K562 (cell line): Measurements from ENCODE around the gene ZNF717. TPM values are rescaled to one million over a fixed set of nuclear protein-coding genes. Genes with fewer than 3 reads are reported as not detected.
"Not testable (repeated sequence)": the region's sequence is repeated elsewhere in the genome, so short reads cannot be mapped to it uniquely, and the experiment has no call there.

Source experiments
- ATAC-seq: fragments of 200-7000 bp; cut with Tn5 transposase; 3 replicates; pipeline ENCODE4 v1.9.1; 2020; ENCODE audit warnings: moderate library complexity
- BruUV-seq: library from RNA; stranded (reverse); fragments of 400-500 nt; replicated peaks from 2 replicates; lab custom pipeline; 2021; lab: Mats Ljungman, UMichigan
- CTCF ChIA-PET: fragments of 300-600 bp; formaldehyde crosslinking; extraction: SDS; loops from one replicate; lab custom pipeline; 2021; ENCODE audit warnings: low intra/inter-chr PET ratio; lab: Yijun Ruan, JAX
- POLR2A ChIA-PET: fragments of 300-600, 350-650 bp; sonication (Branson Sonifier 250); formaldehyde crosslinking; extraction: SDS; loops from one replicate; lab custom pipeline; 2021; ENCODE audit warnings: antibody characterized with exemption, inconsistent platforms; lab: Yijun Ruan, JAX
- DNase-seq, 4 experiments: peaks; one replicate each; pipeline versions ENCODE4 v3.0.0 to v3.0.0-alpha.2; 2011 to 2018; ENCODE audit warnings: low spot score in 3 of 4, mixed read lengths in 3 of 4; ENCODE audit errors: extremely low read depth in 1 of 4
- FAIRE-seq: peaks from 2 replicates; lab custom pipeline; 2011; peaks lifted over from hg19 to GRCh38; lab: Jason Lieb, UNC
- H2AFZ ChIP-seq: 2 replicates; pipeline ENCODE4 v1.6.0; 2011; ENCODE audit warnings: low read depth, low read length, control low read depth, inconsistent platforms
- H3K27ac ChIP-seq: fragments of 200-600 bp; 3 replicates; pipeline ENCODE4 v1.8.0; 2011; ENCODE audit warnings: low read depth, mild to moderate bottlenecking, control low read depth, inconsistent platforms, low read length, moderate library complexity, mixed read lengths; ENCODE audit errors: extremely low read depth
- H3K27me3 ChIP-seq, 2 experiments: fragments of 300-600 bp in 1 of 2; 2 replicates in 1 of 2; 3 replicates in 1 of 2; pipeline versions ENCODE4 v1.6.0 to v1.8.0; 2011; ENCODE audit warnings: inconsistent platforms in 2 of 2, low read length in 2 of 2, mild to moderate bottlenecking in 1 of 2, mixed read lengths in 1 of 2, moderate library complexity in 1 of 2; ENCODE audit not compliant: control insufficient read depth in 2 of 2, insufficient read depth in 2 of 2
- H3K36me3 ChIP-seq: fragments of 300-600 bp; 3 replicates; pipeline ENCODE4 v1.8.0; 2011; ENCODE audit warnings: mild to moderate bottlenecking, low read length, inconsistent platforms; ENCODE audit not compliant: control insufficient read depth, insufficient read depth
- H3K4me1 ChIP-seq, 2 experiments: fragments of 200-600 bp in 1 of 2; replicated peaks in 1 of 2; 2 replicates in 1 of 2; 3 replicates in 1 of 2; pipeline versions ENCODE4 v1.5.1 to v1.8.0; 2011; ENCODE audit warnings: inconsistent platforms in 2 of 2, low read length in 2 of 2, mild to moderate bottlenecking in 1 of 2, mixed read lengths in 1 of 2, moderate library complexity in 1 of 2; ENCODE audit not compliant: control insufficient read depth in 2 of 2, insufficient read depth in 2 of 2
- H3K4me2 ChIP-seq: 2 replicates; pipeline ENCODE4 v1.6.1; 2011; ENCODE audit warnings: low read length, control low read depth, inconsistent platforms, mixed read lengths; ENCODE audit not compliant: insufficient read depth
- H3K4me3 ChIP-seq: fragments of 200-600 bp; sonication (generic), shearing (Covaris generic); 2 replicates; pipeline ENCODE4 v1.5.1; 2016; ENCODE audit warnings: control low read depth, inconsistent platforms
- H3K79me2 ChIP-seq: fragments of 200-600 bp; 3 replicates; pipeline ENCODE4 v1.8.0; 2011; ENCODE audit warnings: low read length, inconsistent platforms; ENCODE audit not compliant: control insufficient read depth, insufficient read depth
- H3K9ac ChIP-seq, 2 experiments: 2 replicates each; pipeline versions ENCODE4 v1.6.0 to v1.6.1; 2011; ENCODE audit warnings: low read depth in 2 of 2, low read length in 2 of 2, control low read depth in 1 of 2, inconsistent platforms in 1 of 2, mild to moderate bottlenecking in 1 of 2, mixed read lengths in 1 of 2; ENCODE audit not compliant: insufficient read depth in 1 of 2
- H3K9me1 ChIP-seq: one replicate; pipeline ENCODE4 v1.6.0; 2011; ENCODE audit warnings: inconsistent platforms, mild to moderate bottlenecking, low read length, moderate library complexity; ENCODE audit not compliant: control insufficient read depth, insufficient read depth
- H3K9me3 ChIP-seq: replicated peaks from 2 replicates; pipeline ENCODE4 v1.5.1; 2011; ENCODE audit warnings: low read depth, low read length, inconsistent platforms; ENCODE audit not compliant: control insufficient read depth, insufficient read depth
- H4K20me1 ChIP-seq: replicated peaks from 2 replicates; pipeline ENCODE4 v1.6.1; 2011; ENCODE audit warnings: low read length, inconsistent platforms, mixed read lengths; ENCODE audit not compliant: control insufficient read depth, insufficient read depth
- DMBX1 ChIP-seq: fragments of 250-450 bp; sonication (Bioruptor Pico); IDR thresholded peaks from 2 replicates; pipeline ENCODE4 v1.8.0; 2022; ENCODE audit warnings: inconsistent platforms, mild to moderate bottlenecking, moderate library complexity, borderline replicate concordance
- SMAD4 ChIP-seq: fragments of 250-450 bp; sonication (Bioruptor Pico); conservative IDR thresholded peaks from 2 replicates; pipeline ENCODE4 v1.8.0; 2021; ENCODE audit warnings: inconsistent platforms, mild to moderate bottlenecking, moderate library complexity
- ZBTB40 ChIP-seq, 2 experiments: fragments of 450-650 bp in 1 of 2; sonication (generic) in 1 of 2; formaldehyde crosslinking in 1 of 2; IDR thresholded peaks; 2 replicates each; pipeline versions ENCODE4 v1.7.1 to v1.9.0; 2016 to 2022; ENCODE audit warnings: inconsistent platforms in 1 of 2, mild to moderate bottlenecking in 1 of 2, missing genetic modification reagents in 1 of 2
- WGBS: fragments of 100-300 bp; shearing (Covaris generic); methylation state at CpG from one replicate; pipeline ENCODE4 v1.1.6; 2016; ENCODE audit warnings: low coverage, mixed read lengths; ENCODE audit not compliant: insufficient coverage; ENCODE audit errors: missing lambda C conversion rate; 5-methylcytosine and 5-hydroxymethylcytosine counted together
- in situ Hi-C: fragments of 300-500 bp; cut with MboI; formaldehyde crosslinking; loops from 4 replicates; pipeline ENCODE4 v1.15.0; 2018; ENCODE audit warnings: inconsistent platforms, mixed read lengths
- intact Hi-C: fragments of 100-400 bp; cut with micrococcal nuclease; formaldehyde crosslinking; loops from 2 replicates; pipeline ENCODE4 v1.14.2; 2022
- polyA plus RNA-seq, 8 experiments: library from polyadenylated mRNA; depleted of rRNA in 4 of 8; stranded (reverse) in 5 of 8; unstranded in 3 of 8; fragments of >200 nt; fragmentation: Nextera tagmentation in 2 of 8; fragmentation: Illumina TruSeq in 1 of 8; extraction: Ambion mirVana in 2 of 8; extraction: Trizol in 1 of 8; gene quantifications; 2 replicates each; pipeline versions ENCODE4 v1.2.1 to v1.2.3, GENCODE V29; 2011 to 2014; ENCODE audit warnings: inconsistent platforms in 1 of 8, missing spikeins in 1 of 8
- total RNA-seq, 7 experiments: library from RNA; depleted of rRNA in 6 of 7; stranded (reverse); fragments of >200 nt in 6 of 7; fragmentation: Illumina TruSeq in 2 of 7; extraction: Trizol in 2 of 7; gene quantifications; 2 replicates each; pipeline versions ENCODE4 v1.2.1 to v1.2.3, GENCODE V29; 2011 to 2021; ENCODE audit warnings: low replicate concordance in 1 of 7

The ZNF717 gene
- total and polyA plus RNA-seq, 9 of the 15 experiments (the other 6 are each of a cell fraction or from before 2014, with no cell fraction given) = 3.6 to 24.2 (median 8.2) TPM

- TF ChIP-seq DMBX1 (no peak), SMAD4 (CRISPR knock-in tag) (no peak), ZBTB40 (IDR thresholded peaks at IDR 0.05) (no peak), ZBTB40 (CRISPR knock-in tag; IDR thresholded peaks at IDR 0.05) (no peak)
Observed at GRCh38 chr3:75781079-75781745, 4.1 kb downstream of the ZNF717 start (continued).

GRCh38 chr3:75777742-75778141 lies 7.6 kb downstream of the ZNF717 start:
- POLR2A ChIA-PET, ATAC-seq, H3K4me3 ChIP-seq, H3K79me2 ChIP-seq, intact Hi-C loops, H3K27me3 ChIP-seq, H3K9me1 ChIP-seq, H3K27ac ChIP-seq, H4K20me1 ChIP-seq, in situ Hi-C loops, H3K36me3 ChIP-seq, H3K4me1 ChIP-seq, H3K9ac ChIP-seq, CTCF ChIA-PET, H3K4me2 ChIP-seq, FAIRE-seq, DNase-seq, BruUV-seq, H2AFZ ChIP-seq, H3K9me3 ChIP-seq: not testable (repeated sequence)
- WGBS = 91% methylated on average over 11 of the region's 11 CpGs

GRCh38 chr3:75771631-75772030 lies 13.7 kb downstream of the ZNF717 start:
- H3K27me3 ChIP-seq, H4K20me1 ChIP-seq, CTCF ChIA-PET, H3K9ac ChIP-seq, H3K79me2 ChIP-seq, H3K9me1 ChIP-seq, H3K9me3 ChIP-seq, H3K4me2 ChIP-seq, in situ Hi-C loops, H2AFZ ChIP-seq, H3K36me3 ChIP-seq, H3K4me1 ChIP-seq, H3K27ac ChIP-seq, intact Hi-C loops, BruUV-seq, ATAC-seq, DNase-seq, FAIRE-seq, POLR2A ChIA-PET, H3K4me3 ChIP-seq: not testable (repeated sequence)
- WGBS = 94% methylated on average over 6 of the region's 10 CpGs
